Measurements from ENCODE around the gene OAF. TPM values are rescaled to one million over a fixed set of nuclear protein-coding genes. Genes with fewer than 3 reads are reported as not detected.

OAF gene
- total RNA-seq, result 7.6 and 20.3 TPM in 2 replicates

GRCh38 chr11:120210626-120211521 lies at the start of gene OAF:
TSS of gene OAF (plus strand) at chr11:120211032. CDS start at chr11:120211280, 248 bp downstream.

GRCh38 chr11:120239713-120240640 lies 29.1 kb downstream of the OAF start, which contains the start of gene POU2F3:
TSS of gene POU2F3 (plus strand) at chr11:120240140. CDS start at chr11:120240344, 204 bp downstream.

Other genes with a start within 250 kb of the OAF start
- gene TRIM29, start 72.9 kb upstream of the OAF start, total RNA-seq, result 0.06 TPM in 1 of 2 replicates, not detected in the other
- gene POU2F3, start 29.1 kb downstream of the OAF start, total RNA-seq, result not detected in 2 replicates
- 3.4 and 10.9 TPM in 2 replicates for gene TLCD5, start 114.3 kb downstream of the OAF start, total RNA-seq
- 81.3 and 166 TPM in 2 replicates for gene ARHGEF12, start 125.4 kb downstream of the OAF start, total RNA-seq

All from bladder microvascular endothelial cell (primary cell).